ENCODE data around the gene TACC2.

TACC2 gene

DNA sequence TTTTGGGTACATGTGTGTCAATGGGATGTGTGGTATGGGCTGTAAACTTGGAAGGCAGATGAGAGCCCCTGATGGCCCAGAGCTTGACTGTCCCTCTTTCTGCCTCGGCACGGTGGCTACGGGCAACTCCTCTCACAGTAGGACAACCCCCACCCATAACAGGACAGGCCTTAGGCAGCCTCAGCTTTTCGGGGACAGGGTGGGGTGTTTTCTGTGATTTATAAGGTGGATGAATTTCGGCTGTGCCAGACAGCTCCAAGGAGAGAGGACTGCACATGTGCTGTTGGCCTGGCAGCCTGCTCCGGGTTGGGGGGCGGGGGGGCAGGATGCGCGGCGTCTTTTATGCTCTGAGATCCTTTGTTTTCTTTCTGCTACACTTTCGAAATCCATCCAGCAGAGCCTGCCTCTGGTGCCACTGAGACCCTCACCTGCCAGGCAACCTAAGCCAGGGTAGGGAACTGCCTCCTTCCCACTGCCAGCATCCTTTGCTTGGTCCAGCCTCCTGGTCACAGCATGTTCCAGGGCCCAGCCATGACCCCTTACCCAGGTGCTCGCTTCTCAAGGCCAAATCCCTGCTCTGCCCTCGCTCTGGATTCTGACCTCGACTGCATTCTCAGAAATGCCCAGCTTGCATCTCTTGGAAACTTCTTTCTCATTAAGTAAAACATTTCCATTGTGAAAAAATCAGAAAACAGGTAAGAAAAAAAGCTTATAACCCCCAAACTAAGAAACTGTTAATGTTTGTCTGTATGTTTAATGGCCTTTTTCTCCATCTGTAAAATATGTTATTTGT, 266.7 kb downstream of the TACC2 start:
- DNase-seq = no peak

DNA sequence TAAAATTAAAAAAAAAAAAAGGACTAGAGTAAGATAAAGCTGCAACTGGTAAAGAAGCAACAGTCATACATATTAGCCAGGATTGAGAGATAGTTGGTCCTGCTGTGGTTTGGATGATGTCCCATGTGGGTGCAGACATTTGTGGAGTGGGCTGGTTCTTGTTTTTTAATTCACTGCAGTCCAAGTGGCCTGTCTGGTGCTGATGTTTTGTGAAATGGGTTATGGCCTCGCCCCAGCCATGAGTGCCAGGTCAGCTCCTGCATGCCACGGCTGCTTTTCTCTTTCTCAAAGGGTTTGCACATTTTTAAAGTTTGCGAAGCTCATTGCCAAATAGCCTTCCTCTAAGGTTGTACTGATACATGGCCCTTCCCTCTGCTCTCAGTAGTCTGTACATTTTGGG, 268.1 kb downstream of the TACC2 start:
- no peak for DNase-seq

DNA sequence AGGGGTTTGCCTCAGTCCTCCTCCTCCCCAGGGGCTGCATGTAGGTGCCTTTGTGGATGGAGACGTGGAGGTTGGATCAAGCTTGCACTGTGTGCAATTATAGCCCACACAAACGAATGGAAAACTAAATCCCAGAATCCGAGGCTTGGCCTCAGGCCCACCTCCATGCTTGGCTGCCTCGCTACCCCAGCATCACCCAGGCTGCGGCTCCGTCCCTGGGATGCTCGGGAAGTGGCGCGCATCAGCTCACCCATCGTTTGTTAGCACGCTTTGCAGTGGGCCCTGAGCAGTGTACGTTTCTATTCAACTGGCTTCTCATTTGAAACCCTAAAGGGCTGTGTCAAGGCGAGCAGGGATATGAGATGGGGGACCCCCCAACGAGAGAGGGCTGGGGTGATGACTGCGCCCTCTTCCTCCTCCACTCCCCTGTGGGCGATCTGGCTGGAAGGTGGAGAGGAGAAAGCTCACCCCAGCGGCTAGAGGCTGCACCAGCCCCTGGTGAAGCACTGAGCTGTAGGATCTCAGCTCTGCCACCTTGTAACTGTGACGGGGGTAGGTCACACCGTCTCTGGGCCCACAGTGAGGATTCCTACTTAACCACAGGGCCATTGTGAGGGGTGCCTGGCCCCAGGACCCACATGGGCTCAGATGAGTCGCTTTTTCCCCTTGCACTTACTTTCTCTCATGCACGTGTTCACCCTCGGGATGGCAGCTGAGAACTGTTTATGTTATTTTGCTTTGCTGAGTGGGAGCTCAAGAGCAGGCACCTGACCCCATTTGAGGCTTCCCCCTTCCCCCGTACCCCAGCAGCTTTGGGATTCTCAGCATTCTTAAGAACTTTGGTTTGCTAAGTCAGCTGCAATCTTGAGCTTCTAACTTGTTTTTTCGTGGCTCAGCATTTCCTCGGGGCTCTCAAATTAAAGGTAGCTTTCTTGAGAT, 269.4 kb downstream of the TACC2 start:
- no peak for DNase-seq

DNA sequence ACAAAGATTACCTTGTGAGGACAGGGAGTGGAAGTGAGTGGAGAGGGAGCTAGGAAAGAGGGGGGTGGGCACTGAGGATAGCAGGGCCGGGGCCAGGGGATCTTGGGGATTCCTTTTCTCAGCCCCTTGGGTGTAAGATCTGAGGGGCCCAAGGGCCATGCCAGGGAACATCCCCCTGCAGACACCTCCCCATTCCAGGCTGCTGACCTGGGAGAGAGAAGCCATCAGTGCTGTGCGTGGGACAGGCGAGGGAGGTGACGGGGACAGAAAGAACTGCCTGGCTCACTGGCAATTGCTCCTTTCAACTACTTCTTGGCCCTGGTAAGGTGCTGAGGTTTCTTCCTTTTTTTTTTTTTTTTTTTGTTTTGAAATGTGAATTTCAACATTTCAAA, 270.1 kb downstream of the TACC2 start:
- no peak for DNase-seq

DNA sequence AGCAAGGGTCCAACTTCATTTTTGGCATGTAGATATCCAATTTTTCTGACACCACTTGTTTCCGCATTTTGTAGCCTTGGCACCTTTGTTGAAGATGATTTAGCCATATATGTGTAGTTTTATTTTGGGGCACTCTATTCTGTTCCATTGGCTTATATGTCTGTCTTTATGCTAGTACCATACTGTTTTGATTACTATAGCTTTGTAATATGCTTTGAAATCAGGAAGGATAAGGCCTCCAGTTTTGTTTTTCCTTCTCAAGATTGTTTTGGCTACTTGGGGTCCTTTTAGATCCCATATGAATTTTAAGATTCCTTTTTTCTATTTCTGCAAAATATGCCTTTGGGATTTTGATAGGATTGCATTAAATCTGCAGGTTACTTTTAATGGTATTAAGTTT, 272.6 kb downstream of the TACC2 start:
- DNase-seq = no peak

DNA sequence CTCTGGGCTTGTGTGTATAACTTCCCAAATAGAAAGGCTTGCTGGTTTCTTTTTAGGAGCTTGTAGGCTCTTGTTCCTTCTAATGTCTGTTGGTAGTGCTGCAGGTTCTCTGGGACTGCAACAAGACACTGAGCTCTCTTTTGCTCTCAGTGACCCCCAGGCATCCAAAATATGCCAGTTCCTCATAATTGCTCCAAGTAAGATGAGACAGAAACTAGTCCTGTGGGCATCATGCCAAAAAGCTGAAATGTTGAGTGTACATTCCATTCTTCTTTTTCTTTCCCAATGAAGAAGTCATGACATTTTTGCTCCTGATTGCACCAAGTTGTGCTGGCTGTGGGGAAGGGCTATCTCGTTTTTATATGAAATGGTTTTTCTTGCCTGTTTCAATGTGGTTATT, 275.0 kb downstream of the TACC2 start:
- DNase-seq = no peak

DNA sequence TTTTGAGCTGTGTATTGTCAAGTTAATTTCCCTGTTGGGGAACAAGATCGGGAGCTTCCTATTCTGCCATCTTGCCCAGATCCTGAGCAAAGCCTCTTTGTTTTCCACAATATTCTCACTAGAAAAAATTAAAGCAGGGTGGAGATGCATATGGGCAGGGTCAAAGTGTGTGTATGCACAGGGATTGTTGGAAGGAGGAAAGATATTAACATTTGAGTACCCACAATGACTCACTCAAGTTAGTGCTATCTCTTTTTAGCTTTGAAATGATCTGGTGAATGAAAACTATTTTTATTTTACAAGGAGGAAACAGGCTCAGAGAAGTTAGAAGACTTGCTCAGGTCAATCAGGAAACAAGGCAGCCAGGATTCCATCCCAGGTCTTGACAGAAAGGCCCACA, 275.5 kb downstream of the TACC2 start:
- no peak for DNase-seq

DNA sequence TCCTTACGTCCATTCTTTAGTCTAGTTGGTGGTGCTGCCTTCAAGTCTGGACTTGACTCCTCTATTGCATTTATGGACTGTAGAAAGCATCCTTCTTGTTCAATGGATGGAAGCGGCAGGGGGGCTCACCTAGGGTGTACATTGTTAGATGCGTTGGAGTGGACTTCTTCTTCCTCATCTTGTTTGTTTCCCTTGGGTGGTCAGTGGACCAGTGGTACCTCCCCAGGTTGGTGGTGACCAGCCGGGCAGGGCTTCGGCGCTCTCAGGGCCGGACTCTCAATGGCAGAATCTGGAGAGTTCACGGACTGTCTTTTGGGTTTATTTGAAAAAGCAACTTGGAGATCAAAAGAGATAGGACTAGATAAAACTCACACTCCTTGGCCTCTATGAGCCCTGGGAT, 276.0 kb downstream of the TACC2 start:
- no peak for DNase-seq

DNA sequence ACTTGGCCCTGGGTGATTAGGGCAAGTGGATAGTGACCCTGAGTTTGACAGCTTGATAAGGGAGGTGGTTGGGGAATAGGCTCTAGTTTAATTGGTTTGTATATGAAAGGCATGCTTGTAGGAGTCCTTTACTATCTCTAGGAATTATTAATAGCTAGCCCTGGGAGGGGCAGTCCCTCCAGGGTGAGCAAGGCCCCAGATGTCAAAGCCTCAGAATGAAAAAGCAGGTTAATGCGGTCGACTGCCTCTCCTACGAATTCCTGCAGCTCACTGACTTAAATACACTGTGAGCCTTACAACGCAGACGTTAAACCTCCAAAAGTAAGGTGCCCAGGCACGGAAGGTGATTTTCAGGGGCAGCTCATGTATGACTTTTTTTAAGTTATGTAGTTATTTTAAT, 276.9 kb downstream of the TACC2 start:
- DNase-seq = no peak

DNA sequence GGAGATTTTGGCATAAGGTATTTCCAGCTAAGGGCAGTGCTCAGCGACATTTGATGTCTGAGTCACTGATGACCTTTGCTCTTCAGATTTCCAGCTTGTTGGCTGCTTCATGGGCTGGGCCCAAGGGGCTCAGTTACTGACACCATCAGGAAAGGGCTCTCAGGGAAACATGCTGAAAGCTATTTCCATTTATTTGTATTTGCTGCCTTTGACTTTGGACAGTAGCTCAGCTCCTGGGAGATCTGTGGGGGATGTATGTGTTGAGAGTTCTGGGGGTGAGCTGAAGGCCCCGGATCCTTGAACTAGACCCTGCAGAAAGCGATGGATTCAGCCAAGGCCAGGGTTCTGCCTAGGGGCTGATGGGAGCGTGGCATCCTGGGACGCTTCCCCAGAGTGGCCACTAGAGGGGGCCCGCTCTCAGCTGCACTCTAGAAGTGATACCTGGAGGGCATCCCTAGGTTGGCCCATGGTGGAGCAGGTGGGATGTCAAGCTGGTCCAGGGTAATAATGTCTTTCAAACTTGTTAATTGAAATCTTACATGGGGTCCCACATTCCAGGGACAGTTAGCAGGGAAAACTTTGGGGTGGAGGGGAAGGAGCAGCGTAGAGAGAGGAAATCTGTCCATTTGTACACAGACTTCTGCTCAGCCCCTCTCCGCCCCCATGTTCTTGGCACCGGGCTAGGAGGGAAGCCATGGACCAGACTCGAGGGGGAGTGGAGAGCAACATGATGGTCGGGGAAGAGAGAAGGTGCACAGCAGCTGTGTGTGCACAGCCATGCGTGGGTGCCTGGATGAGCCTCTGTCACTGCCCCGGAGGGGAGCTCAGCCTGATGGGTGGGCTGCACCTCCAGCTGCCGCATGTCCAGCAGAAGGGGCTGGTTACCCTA, 279.1 kb downstream of the TACC2 start:
- DNase-seq = peak; percentile 55

DNA sequence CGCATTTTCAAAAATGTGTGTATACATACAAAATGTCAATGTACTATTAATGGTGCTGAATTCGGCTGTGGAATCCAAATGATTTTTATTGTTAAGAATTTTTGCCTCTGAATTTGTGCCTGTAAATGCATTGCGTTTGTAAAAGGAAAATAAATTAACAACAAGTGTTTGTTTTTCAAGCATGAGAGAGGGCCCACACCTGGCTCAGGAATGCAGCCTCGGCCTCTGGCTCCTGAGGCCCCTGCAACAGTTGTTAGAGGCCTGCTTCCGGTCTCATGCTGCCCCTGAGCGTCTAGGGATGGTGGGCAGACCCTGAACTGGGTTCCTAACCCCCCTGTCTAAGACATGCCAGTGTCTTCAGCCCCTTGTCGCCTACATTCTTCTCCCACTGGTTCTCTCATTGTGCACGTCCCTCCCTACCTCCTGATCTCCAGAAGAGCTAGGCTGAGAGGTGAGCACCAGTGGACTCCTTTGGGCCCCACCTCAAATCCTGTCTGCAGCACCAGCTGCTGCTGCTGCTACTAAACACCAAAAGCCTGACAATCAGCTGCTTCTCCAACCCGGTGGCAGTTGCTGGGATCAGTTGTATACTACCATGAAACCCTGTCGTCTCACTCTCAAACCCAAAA, 280.2 kb downstream of the TACC2 start:
- DNase-seq = no peak

DNA sequence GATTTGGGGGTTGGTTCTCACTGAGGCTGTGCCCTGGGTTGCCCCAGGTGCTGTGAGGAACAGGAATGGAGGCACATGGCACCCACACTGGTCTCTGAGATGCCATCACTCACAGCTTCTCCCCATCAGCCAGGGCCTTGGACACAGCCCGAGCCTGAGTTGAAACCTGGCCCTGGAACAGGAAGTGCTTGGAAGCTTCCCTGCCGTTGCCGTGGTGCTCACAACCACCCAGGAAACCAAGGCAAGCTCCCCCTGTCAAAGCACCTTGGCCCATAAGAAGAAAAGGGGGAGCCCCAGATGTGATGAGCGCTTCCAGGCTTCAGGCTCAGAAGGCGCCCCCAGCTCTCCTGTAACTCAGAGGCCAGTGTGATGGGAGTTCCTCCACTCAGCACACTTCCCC, 282.1 kb downstream of the TACC2 start, which contains the start of gene BTBD16:
Gene BTBD16, plus strand, starts transcription at position 221 of the 400 bp plus-strand sequence. CDS start 3,786 bp downstream, outside the sequence.
- DNase-seq = no peak

DNA sequence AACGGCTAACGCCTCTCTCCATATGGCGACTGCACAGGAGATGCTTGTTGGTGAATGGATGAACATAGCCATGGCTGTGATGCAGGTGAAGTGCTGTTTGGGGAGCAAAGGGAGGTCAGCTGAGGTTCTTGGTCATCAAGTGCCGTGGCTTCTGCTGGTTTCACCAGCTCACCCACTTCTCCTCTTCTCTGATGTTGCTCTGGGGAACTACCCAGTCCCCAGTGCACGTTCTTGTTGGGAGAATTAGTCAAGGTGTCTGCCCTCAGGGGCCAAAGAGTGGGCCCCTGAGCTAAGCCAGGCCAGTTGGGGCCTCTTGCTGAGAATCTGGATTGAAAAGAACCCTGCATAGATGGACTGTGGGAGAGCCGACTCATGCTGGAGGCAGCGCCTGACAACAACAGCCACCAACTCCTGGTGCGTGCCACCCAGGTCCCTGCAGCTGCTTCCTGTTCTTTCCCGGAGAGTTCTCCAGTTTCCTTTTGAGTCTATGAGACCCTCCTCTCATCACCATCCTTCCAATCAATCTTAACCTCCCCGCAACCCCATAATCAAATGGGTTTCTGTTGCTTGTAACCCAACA, 285.1 kb downstream of the TACC2 start:
- no peak for DNase-seq

DNA sequence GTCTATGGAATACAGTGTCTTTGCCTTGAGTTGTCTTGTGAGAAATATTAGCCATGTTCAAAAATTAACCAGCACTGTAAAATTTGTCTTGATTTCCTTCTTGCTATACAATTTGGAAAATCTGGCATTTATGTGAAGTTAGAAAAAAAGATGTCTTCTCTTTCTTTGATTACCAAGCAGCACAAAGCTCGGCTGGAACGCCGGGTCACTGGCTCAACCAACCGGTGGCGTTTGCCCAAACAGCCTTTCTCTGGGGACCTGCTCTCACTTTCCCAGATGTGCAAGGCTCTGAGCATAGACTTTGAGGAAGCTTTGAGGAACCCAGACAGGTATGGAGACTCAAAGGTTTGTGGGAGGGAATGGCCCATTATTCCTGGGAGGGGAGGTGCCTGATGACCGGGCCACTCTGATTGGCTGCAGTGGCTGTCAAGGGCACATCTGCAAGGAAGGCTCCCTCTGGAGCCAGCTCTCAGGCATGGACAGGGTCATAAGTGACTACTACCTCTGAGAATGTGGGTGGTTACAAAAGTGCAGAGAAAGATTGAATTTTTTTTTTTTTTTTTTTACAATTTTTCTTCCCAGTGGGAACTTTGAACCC, 287.7 kb downstream of the TACC2 start:
- DNase-seq = no peak

DNA sequence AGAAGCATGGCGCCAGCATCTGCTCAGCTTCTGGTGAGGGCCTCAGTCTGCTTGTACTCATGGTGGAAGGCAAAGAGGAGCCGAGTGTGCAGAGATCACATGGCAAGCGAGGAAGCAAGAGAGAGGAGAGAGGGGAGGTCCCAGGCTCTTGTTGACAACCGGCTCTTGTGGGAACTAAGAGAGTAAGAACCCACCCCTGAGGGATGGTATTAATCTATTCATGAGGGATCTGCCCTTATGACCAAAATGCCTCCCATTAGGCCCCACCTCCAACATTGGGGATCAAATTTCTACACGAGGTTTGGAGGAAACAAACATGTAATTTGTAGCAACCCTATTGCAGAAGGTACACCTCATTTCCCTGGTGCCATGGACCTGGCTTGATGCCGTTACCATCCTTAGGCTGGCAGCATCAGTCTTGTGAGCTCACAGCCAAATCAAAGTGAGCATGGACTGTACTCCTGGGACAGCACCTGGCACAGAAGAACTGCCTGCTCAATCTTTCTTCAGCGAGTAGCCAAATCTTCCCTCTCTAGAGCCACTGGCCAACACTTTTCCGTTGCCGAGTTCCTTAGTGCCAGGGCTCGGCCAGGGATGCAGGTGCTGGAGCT, 288.7 kb downstream of the TACC2 start:
- no peak for DNase-seq

DNA sequence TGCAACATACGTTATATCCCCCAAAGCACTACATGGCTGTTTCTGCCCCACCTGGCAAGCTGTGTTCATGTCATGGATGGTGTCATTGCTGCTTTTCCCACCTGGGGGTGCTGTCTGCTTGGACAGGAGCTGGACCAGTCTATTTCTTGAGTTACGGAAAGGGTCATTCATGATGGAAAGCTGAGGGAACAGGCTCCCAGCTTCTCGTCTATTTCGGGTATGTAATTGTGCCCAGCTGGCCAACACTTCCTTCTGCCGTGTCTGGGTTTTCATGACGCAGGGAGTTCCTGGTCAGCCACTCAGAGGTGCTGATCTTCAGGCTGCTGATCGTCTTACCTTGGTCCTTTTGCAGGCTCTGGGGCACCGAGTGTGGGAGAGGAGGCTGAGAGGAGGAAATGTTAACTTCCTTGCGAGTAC, 290.8 kb downstream of the TACC2 start:
- DNase-seq = no peak

DNA sequence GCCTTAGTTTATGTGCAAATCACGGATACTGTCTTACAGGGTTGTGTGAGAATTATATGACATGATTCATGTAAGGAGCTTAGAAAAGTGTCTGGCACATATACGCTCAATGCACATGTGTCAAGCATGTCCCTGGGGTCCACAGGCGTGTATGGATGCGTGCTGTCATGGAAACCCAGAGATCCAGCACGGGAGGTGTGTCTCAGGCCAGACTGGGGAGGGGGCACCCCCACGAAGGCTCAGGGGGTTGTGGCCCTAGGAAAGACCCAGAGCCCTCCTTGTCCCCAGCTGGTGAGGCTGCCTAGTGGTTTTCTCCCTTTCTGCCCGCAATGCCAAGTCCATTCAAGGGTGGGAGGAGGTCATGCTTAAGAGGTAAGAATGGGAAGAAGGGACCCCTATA, 291.2 kb downstream of the TACC2 start:
- DNase-seq = no peak

DNA sequence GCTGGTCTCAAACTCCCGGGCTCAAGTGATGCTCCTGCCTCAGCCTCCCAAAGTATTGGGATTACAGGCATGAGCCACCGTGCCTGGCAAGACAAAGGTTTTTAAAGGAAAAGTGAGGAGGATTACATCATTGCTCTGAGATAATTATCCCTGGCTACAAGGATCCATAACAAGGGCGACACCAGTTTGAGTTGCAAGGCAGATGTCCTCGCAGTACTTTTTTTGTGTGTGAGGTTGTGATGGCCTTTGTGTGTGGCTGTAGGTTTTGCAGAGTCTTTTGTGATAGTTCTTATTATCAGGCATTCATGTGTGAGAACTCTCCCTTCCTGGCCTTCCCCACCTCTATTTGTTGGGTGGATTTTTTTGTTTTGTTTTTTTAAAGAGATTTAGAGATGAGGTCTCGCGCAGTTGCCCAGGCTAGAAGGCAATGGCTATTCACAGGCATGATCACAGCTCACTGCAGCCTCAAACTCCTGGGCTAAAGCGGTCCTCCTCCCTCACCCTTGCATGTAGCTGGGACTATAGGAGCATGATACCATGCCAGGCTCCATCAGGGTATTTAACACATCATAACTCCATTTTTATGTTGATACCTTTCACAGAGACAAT, 292.2 kb downstream of the TACC2 start:
- DNase-seq = no peak

DNA sequence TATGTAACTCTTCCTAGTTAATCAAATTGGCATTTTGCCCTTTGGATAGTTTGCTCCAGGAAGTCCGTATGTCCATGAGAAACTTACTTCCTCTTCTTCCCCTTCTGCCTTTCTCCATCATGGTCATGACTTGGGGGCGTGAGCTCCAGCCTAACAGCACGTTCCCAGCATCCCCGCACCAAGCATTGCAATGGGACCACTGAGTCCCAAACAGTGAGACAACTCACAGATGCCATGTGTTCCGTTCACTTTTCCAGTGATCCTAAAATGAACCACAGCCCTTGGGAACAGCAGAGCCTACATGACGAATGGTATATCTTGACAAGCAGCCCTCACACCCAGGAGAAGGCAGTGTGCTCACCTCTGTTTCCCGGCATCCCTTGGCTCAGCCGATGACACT, 292.8 kb downstream of the TACC2 start:
- no peak for DNase-seq

DNA sequence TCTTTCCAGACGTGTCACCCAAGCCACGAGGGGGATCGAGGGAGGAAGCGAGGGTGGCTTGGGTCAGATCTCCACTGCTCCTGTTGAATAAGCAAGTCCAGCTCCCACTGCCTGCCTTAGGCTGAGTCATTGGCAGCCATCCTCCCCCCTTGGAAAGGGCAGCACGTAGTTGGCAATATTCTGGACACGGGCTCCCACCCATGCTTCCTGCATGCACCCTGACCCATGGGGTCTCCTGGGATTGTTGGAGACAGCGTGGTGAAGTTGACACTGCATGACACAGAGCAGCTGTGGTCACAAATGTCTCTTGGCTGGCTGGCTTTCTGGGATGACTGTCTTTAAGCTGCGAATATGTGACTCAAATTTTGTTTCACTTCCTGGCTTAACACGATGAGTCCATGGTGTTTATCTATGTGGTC, 293.3 kb downstream of the TACC2 start:
- DNase-seq = no peak

DNA sequence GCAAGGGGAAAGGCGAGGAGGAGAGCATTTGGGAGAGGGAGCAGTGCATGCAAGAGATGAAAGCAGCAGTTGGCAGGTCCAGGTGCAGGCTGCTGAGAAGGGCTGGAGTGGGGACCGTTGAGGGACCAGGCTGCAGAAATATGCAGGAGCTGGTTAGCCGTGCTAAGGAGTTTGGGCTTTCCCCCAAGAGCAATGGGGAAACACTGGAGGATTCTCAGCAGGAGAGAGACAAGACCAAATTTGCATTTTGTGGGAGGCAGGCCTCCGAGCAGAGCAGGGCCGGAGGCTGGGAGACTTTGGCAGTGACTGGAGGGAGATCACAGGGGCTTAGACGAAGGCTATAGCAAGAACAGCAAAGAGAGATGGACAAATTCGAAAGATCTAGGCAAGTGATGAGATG, 293.9 kb downstream of the TACC2 start:
- DNase-seq = no peak

All from activated naive CD4-positive, alpha-beta T cell treated with Interleukin-2 at 50 U/mL for 16 hours (primary cell).